HepG2 (cell line): Measurements from ENCODE around the gene PDK2. TPM values are rescaled to one million over a fixed set of nuclear protein-coding genes. Genes with fewer than 3 reads are reported as not detected.

ENCODE experiments used
- ASH2L ChIP-seq: fragments of 300-600, 200-600 bp; sonication (generic); IDR thresholded peaks from 2 replicates; pipeline ENCODE4 v1.7.0; 2017; ENCODE audit warnings: low read depth, mild to moderate bottlenecking, moderate library complexity, mixed read lengths, low read length; ENCODE audit not compliant: insufficient read length
- ETV6 ChIP-seq: sonication (generic); formaldehyde crosslinking; conservative IDR thresholded peaks from 2 replicates; pipeline ENCODE4 v1.4.0; 2020; ENCODE audit warnings: missing genetic modification reagents
- HNRNPH1 ChIP-seq: fragments of 200-400 bp; formaldehyde crosslinking; optimal IDR thresholded peaks from 2 replicates; pipeline ENCODE3; 2017; ENCODE audit warnings: mild to moderate bottlenecking, low read depth, low read length
- HOXA3 ChIP-seq: sonication (generic); formaldehyde crosslinking; IDR thresholded peaks from 2 replicates; pipeline ENCODE4 v1.5.0; 2020; ENCODE audit warnings: missing genetic modification reagents
- HOXD1 ChIP-seq: sonication (generic); formaldehyde crosslinking; IDR thresholded peaks from 2 replicates; pipeline ENCODE4 v1.5.0; 2020; ENCODE audit warnings: missing genetic modification reagents
- MXD4 ChIP-seq: IDR thresholded peaks from 2 replicates; pipeline ENCODE4 v1.6.1; 2016; ENCODE audit warnings: mild to moderate bottlenecking, missing biosample characterization, missing genetic modification reagents
- NBN ChIP-seq: fragments of 450-650 bp; conservative IDR thresholded peaks from 2 replicates; pipeline ENCODE4 v1.6.1; 2017
- PAWR ChIP-seq: sonication (generic); formaldehyde crosslinking; IDR thresholded peaks from 2 replicates; pipeline ENCODE4 v1.4.0; 2020; ENCODE audit warnings: missing genetic modification reagents, mild to moderate bottlenecking, borderline replicate concordance
- PHF8 ChIP-seq: sonication (generic); formaldehyde crosslinking; IDR thresholded peaks from 2 replicates; pipeline ENCODE4 v1.5.0; 2020; ENCODE audit warnings: missing genetic modification reagents
- PPARG ChIP-seq: conservative IDR thresholded peaks from 2 replicates; pipeline ENCODE4 v1.6.1; 2016; ENCODE audit warnings: missing biosample characterization, missing genetic modification reagents
- RXRA ChIP-seq: sonication (generic); formaldehyde crosslinking; IDR thresholded peaks from 2 replicates; pipeline ENCODE4 v1.5.1; 2020; ENCODE audit warnings: missing genetic modification reagents
- ZBTB1 ChIP-seq: sonication (generic); formaldehyde crosslinking; IDR thresholded peaks from 2 replicates; pipeline ENCODE4 v1.4.0; 2020; ENCODE audit warnings: missing genetic modification reagents, borderline replicate concordance
- ZMYM4 ChIP-seq: sonication (generic); formaldehyde crosslinking; IDR thresholded peaks from 2 replicates; pipeline ENCODE4 v1.8.1; 2023; ENCODE audit warnings: mild to moderate bottlenecking, missing genetic modification reagents
- ZNF282 ChIP-seq: fragments of 450-650 bp; IDR thresholded peaks from 2 replicates; pipeline ENCODE4 v1.6.1; 2018; ENCODE audit not compliant: partially characterized antibody
- ZNF468 ChIP-seq: sonication (generic); formaldehyde crosslinking; IDR thresholded peaks from 2 replicates; pipeline ENCODE4 v1.8.0; 2022; ENCODE audit warnings: mild to moderate bottlenecking, moderate library complexity, missing genetic modification reagents
- ZNF605 ChIP-seq: sonication (generic); formaldehyde crosslinking; IDR thresholded peaks from 2 replicates; pipeline ENCODE4 v1.8.0; 2022; ENCODE audit warnings: mild to moderate bottlenecking, missing genetic modification reagents
- ZNF788 ChIP-seq: sonication (generic); formaldehyde crosslinking; IDR thresholded peaks from 2 replicates; pipeline ENCODE4 v1.5.0; 2020; ENCODE audit warnings: mild to moderate bottlenecking, missing genetic modification reagents, borderline replicate concordance
- ZSCAN31 ChIP-seq: sonication (generic); formaldehyde crosslinking; IDR thresholded peaks from 2 replicates; pipeline ENCODE4 v1.5.0; 2020; ENCODE audit warnings: low read depth, mild to moderate bottlenecking, missing genetic modification reagents
- polyA plus RNA-seq, 8 experiments: library from polyadenylated mRNA; depleted of rRNA in 3 of 8; stranded (reverse) in 7 of 8; unstranded in 1 of 8; fragments of >200 nt; fragmentation: Illumina TruSeq in 4 of 8; extraction: Trizol in 4 of 8; gene quantifications; 2 replicates each; pipeline versions ENCODE4 v1.2.1 to v1.2.3, GENCODE V29; 2011 to 2016; ENCODE audit warnings: low read depth in 4 of 8, missing spikeins in 1 of 8, mixed read lengths in 1 of 8; ENCODE audit not compliant: insufficient read depth in 1 of 8
- total RNA-seq, 5 experiments: library from RNA; depleted of rRNA; stranded (reverse); fragments of >200 nt; fragmentation: Illumina TruSeq; extraction: Trizol; gene quantifications; 2 replicates each; pipeline ENCODE4 v1.2.3, GENCODE V29; 2016; ENCODE audit warnings: low read depth in 1 of 5
- TF ChIP-seq, protein P1 (sequence below): sonication (generic); formaldehyde crosslinking; IDR thresholded peaks from 2 replicates; pipeline ENCODE4 v1.4.0; 2020; ENCODE audit warnings: missing genetic modification reagents, borderline replicate concordance
- TF ChIP-seq, protein P2 (sequence below): sonication (generic); formaldehyde crosslinking; IDR thresholded peaks from 2 replicates; pipeline ENCODE4 v1.4.0; 2020; ENCODE audit warnings: missing genetic modification reagents
- TF ChIP-seq, protein P3 (sequence below): sonication (generic); formaldehyde crosslinking; IDR thresholded peaks from 2 replicates; pipeline ENCODE4 v1.4.0; 2020; ENCODE audit warnings: mild to moderate bottlenecking, missing genetic modification reagents
- TF ChIP-seq, protein P4 (sequence below): sonication (generic); formaldehyde crosslinking; conservative IDR thresholded peaks from 2 replicates; pipeline ENCODE4 v1.4.0; 2020; ENCODE audit warnings: mild to moderate bottlenecking, missing genetic modification reagents, moderate library complexity

PDK2 gene
- total and polyA plus RNA-seq, 2 of the 13 experiments (the other 11 are each of a cell fraction or from before 2014, with no cell fraction given), result 18.5 to 59.7 TPM

DNA sequence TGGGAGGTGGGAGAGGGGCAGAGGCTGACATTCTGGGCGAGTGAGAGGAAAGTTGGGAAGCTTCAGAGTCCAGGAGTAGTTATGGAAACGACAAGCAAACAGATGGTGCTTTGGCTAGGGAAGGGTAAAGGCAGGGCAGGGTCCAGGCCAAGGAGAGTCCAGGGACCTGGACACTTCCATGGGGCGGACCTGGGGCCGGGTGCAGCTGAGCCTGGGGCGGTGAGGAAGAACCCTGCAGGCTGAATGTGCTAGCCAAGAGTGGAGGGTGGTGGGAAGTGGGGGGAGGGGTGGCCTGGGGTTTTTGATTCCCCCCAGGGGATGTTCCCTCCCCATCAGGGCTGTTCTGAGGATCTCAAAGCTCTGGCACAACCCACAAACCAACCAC lies 52.7 kb downstream of the PDK2 start (continued):
- TF ChIP-seq, protein P1, sequence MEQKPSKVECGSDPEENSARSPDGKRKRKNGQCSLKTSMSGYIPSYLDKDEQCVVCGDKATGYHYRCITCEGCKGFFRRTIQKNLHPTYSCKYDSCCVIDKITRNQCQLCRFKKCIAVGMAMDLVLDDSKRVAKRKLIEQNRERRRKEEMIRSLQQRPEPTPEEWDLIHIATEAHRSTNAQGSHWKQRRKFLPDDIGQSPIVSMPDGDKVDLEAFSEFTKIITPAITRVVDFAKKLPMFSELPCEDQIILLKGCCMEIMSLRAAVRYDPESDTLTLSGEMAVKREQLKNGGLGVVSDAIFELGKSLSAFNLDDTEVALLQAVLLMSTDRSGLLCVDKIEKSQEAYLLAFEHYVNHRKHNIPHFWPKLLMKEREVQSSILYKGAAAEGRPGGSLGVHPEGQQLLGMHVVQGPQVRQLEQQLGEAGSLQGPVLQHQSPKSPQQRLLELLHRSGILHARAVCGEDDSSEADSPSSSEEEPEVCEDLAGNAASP (CRISPR knock-in tag), result peak; percentile 53; the same call in 1 of the 2 replicates
- TF ChIP-seq HNRNPH1 (no peak), ZSCAN31 (CRISPR knock-in tag) (no peak), ZNF788 (CRISPR knock-in tag) (peak; percentile 78; the same call in 1 of the 2 replicates), HOXA3 (CRISPR knock-in tag) (no peak; the same call in 1 of the 2 replicates), ZNF468 (no peak), NBN (no peak), ZMYM4 (CRISPR knock-in tag) (0 out of 2 replicates have a peak, but pooled peaks have one; percentile 11), ASH2L (peak; percentile 48), ZNF282 (no peak), ETV6 (no peak), HOXD1 (CRISPR knock-in tag) (no peak), ZBTB1 (CRISPR knock-in tag) (no peak), PPARG (CRISPR knock-in tag) (no peak), PAWR (CRISPR knock-in tag) (no peak), PHF8 (CRISPR knock-in tag) (0 out of 2 replicates have a peak, but pooled peaks have one; percentile 19), MXD4 (CRISPR knock-in tag) (no peak), RXRA (CRISPR knock-in tag) (peak; percentile 20; the same call in 1 of the 2 replicates), ZNF605 (no peak)
- TF ChIP-seq, protein P2, sequence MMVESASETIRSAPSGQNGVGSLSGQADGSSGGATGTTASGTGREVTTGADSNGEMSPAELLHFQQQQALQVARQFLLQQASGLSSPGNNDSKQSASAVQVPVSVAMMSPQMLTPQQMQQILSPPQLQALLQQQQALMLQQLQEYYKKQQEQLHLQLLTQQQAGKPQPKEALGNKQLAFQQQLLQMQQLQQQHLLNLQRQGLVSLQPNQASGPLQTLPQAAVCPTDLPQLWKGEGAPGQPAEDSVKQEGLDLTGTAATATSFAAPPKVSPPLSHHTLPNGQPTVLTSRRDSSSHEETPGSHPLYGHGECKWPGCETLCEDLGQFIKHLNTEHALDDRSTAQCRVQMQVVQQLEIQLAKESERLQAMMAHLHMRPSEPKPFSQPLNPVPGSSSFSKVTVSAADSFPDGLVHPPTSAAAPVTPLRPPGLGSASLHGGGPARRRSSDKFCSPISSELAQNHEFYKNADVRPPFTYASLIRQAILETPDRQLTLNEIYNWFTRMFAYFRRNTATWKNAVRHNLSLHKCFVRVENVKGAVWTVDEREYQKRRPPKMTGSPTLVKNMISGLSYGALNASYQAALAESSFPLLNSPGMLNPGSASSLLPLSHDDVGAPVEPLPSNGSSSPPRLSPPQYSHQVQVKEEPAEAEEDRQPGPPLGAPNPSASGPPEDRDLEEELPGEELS (CRISPR knock-in tag), result no peak
- TF ChIP-seq, protein P3, sequence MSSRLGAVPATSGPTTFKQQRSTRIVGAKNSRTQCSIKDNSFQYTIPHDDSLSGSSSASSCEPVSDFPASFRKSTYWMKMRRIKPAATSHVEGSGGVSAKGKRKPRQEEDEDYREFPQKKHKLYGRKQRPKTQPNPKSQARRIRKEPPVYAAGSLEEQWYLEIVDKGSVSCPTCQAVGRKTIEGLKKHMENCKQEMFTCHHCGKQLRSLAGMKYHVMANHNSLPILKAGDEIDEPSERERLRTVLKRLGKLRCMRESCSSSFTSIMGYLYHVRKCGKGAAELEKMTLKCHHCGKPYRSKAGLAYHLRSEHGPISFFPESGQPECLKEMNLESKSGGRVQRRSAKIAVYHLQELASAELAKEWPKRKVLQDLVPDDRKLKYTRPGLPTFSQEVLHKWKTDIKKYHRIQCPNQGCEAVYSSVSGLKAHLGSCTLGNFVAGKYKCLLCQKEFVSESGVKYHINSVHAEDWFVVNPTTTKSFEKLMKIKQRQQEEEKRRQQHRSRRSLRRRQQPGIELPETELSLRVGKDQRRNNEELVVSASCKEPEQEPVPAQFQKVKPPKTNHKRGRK (CRISPR knock-in tag), result no peak
- TF ChIP-seq, protein P4, sequence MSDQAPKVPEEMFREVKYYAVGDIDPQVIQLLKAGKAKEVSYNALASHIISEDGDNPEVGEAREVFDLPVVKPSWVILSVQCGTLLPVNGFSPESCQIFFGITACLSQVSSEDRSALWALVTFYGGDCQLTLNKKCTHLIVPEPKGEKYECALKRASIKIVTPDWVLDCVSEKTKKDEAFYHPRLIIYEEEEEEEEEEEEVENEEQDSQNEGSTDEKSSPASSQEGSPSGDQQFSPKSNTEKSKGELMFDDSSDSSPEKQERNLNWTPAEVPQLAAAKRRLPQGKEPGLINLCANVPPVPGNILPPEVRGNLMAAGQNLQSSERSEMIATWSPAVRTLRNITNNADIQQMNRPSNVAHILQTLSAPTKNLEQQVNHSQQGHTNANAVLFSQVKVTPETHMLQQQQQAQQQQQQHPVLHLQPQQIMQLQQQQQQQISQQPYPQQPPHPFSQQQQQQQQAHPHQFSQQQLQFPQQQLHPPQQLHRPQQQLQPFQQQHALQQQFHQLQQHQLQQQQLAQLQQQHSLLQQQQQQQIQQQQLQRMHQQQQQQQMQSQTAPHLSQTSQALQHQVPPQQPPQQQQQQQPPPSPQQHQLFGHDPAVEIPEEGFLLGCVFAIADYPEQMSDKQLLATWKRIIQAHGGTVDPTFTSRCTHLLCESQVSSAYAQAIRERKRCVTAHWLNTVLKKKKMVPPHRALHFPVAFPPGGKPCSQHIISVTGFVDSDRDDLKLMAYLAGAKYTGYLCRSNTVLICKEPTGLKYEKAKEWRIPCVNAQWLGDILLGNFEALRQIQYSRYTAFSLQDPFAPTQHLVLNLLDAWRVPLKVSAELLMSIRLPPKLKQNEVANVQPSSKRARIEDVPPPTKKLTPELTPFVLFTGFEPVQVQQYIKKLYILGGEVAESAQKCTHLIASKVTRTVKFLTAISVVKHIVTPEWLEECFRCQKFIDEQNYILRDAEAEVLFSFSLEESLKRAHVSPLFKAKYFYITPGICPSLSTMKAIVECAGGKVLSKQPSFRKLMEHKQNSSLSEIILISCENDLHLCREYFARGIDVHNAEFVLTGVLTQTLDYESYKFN (CRISPR knock-in tag), result peak; percentile 73
